ENCODE measurements around the gene SAFB.

The SAFB gene

GRCh38 chr19:5707576-5708575, 85.0 kb downstream of the SAFB start:
- TF ChIP-seq ZNF274 (IDR thresholded peaks at IDR 0.05; ENCODE audit: low read depth, low read length) = no peak
- H3K4me3 ChIP-seq (ENCODE audit: low read length) = no peak overlapping the region

- no peak overlapping the region for H3K4me3 ChIP-seq (ENCODE audit: low read length)
- TF ChIP-seq ZNF274 (IDR thresholded peaks at IDR 0.05; ENCODE audit: low read depth, low read length) = no peak
Observed at GRCh38 chr19:5711025-5711424, 88.1 kb downstream of the SAFB start.

GRCh38 chr19:5711713-5712161, 88.9 kb downstream of the SAFB start:
- TF ChIP-seq ZNF274 (IDR thresholded peaks at IDR 0.05; ENCODE audit: low read depth, low read length) = no peak
- H3K4me3 ChIP-seq (ENCODE audit: low read length) = no peak overlapping the region

GRCh38 chr19:5713228-5713627, 90.3 kb downstream of the SAFB start:
- H3K4me3 ChIP-seq (ENCODE audit: low read length) = no peak overlapping the region
- no peak for TF ChIP-seq ZNF274 (IDR thresholded peaks at IDR 0.05; ENCODE audit: low read depth, low read length)

- H3K4me3 ChIP-seq (ENCODE audit: low read length) = no peak overlapping the region
- no peak for TF ChIP-seq ZNF274 (IDR thresholded peaks at IDR 0.05; ENCODE audit: low read depth, low read length)
Observed at GRCh38 chr19:5714816-5715215, 91.9 kb downstream of the SAFB start.

- no peak overlapping the region for H3K4me3 ChIP-seq (ENCODE audit: low read length)
- no peak for TF ChIP-seq ZNF274 (IDR thresholded peaks at IDR 0.05; ENCODE audit: low read depth, low read length)
Observed at GRCh38 chr19:5717215-5717935, 94.5 kb downstream of the SAFB start.

Measured in GM08714 (cell line).